Thyroid gland (tissue), 4 donors: ENCODE data around the gene SPINT2.

Experiments
- POLR2A ChIP-seq, 2 donors: fragments of 450-650 bp; IDR thresholded peaks; one replicate each; pipeline ENCODE4 v1.6.1; 2017; ENCODE audit warnings: antibody characterized with exemption in 2 of 2, mild to moderate bottlenecking in 2 of 2, moderate library complexity in 1 of 2
- TF ChIP-seq, protein P1 (sequence below), 6 experiments: fragments of 200-600 bp in 3 of 6; fragments of 450-650 bp in 3 of 6; sonication (generic) in 3 of 6; IDR thresholded peaks; one replicate each; pipeline ENCODE4 v1.5.1; 2016 to 2019; ENCODE audit warnings: antibody characterized with exemption in 6 of 6, mild to moderate bottlenecking in 2 of 6, inconsistent platforms in 1 of 6, moderate library complexity in 1 of 6

DNA sequence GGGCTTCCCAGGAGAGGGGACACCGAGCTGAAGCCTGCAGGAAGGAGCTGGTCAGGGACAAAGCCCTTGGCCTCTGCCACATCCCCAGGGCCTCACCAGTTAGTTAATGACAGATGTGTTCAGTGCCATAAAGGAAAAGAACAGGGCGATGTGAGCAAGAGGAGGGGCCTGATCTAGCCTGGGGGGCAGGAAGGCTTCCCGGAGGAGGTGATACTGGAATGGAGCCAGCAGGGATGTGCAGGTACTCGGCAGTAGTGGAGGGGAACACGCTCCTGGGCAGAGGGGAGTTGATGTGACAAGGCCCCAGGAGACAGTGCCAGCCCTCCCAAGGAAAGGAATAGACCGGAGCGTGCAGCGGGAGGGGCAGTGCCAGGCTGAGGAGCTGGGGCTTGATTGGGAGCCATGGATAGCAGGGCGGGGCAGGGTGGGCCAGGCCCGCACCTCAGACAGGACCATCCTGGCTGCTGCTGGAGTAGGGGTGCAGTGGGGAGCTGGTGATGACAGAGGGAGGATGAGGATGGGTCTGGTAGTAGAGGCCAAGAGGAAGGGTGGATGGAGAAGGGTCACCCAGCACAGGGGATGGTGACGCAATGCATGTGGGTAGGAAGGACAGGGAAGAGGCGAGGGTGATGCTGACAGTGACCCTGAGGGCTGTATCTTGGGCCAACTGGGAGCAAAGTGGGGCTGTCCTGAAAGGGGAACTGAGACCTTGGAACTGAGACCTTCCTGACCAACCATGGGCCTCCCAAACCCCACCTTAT is 43.8 kb downstream of the SPINT2 start:
- no peak for TF ChIP-seq POLR2A (IDR thresholded peaks at IDR 0.05)
- TF ChIP-seq, protein P1, sequence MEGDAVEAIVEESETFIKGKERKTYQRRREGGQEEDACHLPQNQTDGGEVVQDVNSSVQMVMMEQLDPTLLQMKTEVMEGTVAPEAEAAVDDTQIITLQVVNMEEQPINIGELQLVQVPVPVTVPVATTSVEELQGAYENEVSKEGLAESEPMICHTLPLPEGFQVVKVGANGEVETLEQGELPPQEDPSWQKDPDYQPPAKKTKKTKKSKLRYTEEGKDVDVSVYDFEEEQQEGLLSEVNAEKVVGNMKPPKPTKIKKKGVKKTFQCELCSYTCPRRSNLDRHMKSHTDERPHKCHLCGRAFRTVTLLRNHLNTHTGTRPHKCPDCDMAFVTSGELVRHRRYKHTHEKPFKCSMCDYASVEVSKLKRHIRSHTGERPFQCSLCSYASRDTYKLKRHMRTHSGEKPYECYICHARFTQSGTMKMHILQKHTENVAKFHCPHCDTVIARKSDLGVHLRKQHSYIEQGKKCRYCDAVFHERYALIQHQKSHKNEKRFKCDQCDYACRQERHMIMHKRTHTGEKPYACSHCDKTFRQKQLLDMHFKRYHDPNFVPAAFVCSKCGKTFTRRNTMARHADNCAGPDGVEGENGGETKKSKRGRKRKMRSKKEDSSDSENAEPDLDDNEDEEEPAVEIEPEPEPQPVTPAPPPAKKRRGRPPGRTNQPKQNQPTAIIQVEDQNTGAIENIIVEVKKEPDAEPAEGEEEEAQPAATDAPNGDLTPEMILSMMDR (IDR thresholded peaks at IDR 0.05): no peak
